Activated CD8-positive, alpha-beta memory T cell treated with anti-CD3 and anti-CD28 coated beads for 1 hour (primary cell): Measurements from ENCODE around the gene NFYB.
A peak's percentile ranks its signal among the peaks of the same experiment; 100 is the strongest.
"Not testable (repeated sequence)": the region's sequence is repeated elsewhere in the genome, so short reads cannot be mapped to it uniquely, and the experiment has no call there.

Source experiments
- DNase-seq, 2 donors: peaks; one replicate each; pipeline ENCODE4 v3.0.0-alpha.2; 2020; ENCODE audit warnings: low read depth in 1 of 2; ENCODE audit errors: extremely low read depth in 1 of 2

The NFYB gene

DNA sequence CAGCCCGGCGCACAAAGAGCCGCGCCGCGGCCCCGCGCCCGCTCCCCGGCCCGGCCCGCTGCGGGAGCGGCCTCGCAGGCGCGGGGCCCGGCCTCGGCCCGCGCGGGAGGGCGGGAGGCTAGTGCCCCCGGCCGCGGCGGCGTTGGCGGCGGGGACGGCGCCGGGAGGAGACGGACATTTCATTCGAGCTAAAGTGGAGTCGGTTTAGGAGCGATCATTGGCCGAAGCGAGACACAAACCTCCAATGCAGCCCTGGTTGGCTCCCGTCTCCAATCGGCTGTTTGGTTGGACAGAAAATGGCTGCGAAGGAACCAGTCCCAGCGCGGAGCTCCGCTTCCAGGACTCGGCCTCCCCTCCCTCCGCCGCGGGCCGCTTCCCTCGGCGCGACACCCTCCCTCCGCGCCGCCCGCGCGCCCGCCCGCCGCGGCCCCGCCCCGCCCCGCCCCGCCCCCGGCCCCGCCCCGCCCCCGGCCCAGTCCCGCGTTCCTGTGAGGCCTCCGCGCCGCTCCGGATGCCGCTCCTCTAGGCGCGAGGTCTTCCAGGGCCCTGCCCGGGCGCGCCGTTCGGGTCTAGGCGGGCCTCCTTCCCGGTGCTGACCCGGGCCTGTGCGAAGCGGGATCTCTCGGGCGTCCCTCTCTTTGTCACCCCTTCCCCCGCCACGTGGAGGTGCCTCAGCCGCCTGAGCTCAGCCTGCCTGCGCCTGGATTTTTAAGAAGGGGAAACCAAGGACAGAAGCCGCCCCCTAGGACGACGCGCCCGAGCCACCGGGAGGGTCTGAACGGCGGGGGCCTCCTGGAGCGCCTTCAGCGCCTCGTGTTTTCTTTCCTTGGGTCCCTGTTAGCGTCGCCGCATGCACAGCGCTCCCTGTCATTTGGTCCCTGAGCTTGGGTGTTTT lies at the start of gene NFYB:
NFYB (minus strand) TSS at position 309 of the 895 bp plus-strand sequence. CDS start 2,757 bp downstream, outside the sequence.
- DNase-seq: peak; percentile 77 to 82

DNA sequence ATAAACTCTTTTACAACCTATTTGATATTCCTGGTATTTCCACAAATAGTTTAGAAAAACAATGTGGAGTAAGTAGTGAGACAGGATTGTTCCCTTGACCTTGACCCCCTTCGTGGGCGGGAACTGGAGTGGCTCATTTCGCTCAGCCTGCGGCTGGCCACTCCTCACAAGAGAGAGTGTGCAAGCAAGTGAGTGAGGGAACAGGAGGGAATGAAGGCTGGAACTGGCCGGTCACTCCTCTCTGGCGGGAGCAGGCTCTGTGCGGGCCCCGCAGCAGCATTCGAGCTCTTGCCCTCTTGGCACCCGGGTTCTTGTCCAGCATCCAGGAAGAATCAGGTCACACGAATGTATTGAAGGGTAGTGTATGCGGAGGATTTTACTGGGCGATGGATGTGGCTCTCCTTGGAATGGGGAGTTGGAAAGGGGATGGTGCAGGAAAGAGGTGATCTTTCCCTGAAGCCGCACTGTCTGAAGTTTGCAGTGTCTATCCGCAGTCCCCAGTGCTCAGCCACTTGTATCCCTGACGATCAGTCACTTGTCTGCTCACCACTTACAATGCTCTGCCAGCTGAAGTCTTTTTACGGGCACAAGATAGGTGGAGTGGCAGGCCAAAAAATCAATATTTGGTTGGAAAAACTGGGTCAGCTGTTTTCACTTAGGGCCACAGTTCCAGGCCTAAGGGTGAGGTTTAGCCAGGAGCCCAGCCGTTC lies 49.6 kb upstream of the NFYB start:
- no peak for DNase-seq

DNA sequence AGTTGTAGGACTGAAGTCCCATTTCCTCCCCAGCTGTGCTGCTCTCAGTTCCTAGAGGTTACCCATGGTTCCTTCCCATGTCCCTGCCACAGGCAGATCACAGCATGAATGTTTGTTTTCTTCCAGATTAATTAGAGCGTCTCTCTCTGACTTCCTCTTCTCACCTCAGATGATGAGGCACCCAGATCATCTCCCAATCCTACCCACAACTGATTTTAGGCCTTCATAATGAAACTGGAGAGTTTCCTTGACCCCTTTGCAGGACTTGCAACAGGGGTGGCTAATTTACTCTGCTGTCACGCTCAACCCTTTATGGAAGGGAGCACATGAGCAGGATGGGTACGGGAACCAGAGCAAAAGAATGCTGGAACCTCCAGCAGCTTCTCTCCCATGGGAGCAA lies 45.4 kb upstream of the NFYB start:
- no peak for DNase-seq

DNA sequence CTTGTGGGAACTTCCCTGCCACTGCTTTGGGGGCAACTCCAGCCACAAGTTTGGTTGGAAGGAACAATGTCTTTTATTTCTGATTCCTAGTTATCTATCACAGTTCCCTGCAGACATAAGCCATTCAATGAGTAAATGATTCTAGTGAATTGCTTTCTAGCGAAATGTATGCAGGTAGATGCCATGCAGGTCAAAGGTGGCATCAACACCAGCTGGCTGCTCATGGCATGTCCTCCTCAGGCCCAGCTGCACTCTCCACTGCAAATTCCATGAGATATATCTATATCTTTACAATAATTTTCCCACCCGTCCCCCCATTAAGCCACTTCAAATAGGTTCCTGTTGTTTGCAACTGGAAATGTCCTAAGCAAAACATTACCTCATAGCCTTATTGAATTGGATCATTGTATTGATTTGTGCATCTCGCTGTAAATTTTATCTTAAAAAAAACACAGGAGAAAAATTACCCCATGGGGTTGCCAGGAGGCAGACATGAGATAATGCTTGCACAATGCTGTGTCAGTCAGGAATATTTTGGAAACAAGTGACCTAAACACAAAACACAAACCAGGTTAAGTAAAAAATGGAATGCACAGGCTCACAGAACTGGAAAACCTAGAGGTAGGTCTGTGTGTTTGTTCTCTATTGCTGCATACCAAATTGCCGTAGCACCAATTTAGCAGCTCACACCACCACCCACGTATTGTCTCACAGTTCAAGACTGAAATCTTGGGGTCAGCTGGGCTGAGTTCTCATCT lies 44.8 kb upstream of the NFYB start:
- no peak for DNase-seq

DNA sequence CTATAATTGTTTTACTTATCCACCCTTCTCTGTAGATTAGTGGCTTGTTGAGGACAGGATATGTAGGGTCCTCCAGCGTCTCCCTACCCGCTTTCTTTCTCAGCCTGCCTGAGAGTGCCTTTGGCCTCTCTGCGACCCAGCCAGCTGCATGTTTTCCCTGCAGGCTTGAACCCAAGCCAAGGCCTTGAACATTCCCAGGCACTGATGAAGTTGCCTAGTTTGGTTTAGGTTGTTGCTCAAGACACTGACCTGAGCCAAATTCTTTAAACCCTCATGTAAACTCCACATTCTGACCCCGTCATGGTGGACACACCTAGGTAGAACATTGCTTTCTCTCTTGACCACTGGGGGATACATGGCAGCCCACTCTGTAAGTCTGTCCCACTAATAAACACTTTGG lies 44.1 kb upstream of the NFYB start:
- DNase-seq: no peak

DNA sequence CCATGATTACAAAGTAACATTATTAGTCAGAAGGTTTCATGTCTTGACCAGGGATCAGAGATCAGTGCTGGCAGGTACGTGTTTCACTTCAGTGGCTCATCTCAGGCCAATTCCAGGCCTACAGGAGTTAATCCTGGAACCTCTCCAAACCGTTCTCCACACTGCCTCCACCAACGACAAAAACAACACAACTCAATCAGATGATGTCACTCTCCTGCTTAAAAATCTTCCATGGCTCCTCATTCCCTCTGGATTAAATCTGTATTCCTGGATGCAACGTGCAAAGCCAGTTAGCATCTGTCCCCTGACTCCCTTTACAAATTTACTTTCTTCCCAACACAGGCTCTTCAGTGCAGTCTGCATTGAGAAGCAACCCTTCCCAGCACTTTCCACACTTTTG lies 43.3 kb upstream of the NFYB start:
- no peak for DNase-seq

DNA sequence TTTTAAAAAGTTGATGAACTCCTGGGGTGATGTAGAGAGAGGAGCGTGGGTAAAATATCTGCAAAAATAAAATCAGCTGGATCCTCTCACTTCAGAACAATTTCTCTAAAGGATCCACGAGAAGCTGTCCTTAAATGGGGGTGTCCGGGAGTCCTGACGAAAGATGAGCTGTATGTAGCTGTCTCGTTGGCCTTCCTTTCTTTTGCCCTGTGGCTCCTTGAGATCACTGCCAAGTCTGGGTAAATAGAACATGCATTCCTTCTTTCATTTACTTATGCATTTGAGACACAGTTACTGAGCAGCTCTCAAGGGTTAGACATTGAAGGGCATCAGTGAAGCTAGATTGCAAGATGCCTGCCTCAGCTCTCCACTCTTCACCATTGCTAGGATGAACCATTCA lies 42.4 kb upstream of the NFYB start:
- no peak for DNase-seq

DNA sequence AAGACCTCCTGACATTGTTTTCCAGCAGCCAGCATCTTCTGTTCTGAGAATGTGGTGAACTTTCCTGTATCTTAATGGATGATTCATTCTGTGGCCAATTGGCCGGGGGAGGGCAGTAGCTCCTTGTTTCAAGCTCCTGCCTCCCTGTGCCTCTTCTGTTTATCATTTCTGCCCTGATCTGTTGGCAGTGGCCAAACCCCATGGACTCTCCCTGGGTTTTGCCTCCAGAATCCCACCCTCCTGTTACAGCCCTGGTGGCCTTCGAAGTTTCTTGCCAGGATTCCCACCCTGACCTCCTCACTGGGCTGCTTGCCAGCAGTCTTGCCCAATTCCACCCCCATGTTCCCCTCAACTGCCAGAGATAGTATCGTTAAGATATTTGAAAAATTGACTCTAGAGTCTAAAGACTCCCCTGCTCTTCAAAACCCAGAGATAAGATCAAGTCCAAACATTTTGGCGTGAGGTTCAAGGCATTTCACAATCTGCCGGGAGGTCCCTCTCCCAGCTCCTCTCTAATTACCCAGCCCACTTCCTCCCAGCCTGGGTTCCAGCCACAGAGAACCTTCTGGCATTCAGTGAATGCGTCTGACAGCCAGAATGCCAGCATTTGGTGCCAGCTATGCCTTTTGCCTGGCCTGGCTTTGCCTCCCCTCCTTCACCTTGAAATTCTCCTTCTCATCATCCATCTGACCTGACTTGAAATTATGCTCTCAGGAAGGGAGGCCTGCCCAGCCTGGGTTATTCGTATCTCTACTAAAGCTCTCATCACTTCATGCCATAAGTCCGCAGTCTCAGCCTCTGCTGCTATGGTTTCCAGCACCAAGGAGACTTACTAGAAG lies 39.9 kb upstream of the NFYB start:
- DNase-seq: no peak

DNA sequence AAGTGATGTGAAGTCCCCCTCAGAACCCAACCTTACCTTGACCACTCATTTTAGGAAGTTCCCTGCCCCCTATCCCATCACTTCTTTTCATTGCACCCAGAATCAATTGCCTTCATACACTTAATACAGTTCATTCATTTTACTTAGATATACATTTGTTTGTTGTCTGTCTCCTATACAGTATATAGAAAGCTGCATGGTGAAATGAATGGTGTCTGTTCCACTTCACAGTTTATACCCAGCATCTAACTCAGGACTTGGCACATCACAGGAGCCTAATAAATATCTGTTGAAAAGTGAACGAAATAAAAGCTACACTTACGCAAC lies 39.3 kb upstream of the NFYB start:
- DNase-seq: no peak

DNA sequence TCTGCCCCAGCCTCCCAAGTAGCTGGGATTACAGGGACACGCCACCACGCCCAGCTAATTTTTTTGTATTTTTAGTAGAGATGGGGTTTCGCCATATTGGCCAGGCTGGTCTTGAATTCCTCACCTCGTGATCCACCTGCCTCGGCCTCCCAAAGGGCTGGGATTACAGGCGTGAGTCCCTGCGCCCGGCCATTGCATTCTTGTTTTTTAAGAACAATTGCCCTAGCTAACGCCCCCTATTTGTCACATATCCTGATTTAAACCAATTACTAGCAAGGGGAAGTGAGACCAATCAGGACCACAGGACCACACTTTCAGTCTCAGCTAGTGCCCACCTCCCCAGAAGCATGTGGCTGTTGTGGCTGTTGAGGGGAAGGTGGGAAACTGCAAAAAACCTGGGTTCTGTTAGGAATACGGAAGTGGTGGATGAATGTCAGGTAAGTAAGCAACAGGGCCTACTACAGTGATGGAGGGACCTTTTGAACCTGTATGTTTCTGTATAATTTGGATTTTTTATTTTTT lies 37.8 kb upstream of the NFYB start:
- no peak for DNase-seq

DNA sequence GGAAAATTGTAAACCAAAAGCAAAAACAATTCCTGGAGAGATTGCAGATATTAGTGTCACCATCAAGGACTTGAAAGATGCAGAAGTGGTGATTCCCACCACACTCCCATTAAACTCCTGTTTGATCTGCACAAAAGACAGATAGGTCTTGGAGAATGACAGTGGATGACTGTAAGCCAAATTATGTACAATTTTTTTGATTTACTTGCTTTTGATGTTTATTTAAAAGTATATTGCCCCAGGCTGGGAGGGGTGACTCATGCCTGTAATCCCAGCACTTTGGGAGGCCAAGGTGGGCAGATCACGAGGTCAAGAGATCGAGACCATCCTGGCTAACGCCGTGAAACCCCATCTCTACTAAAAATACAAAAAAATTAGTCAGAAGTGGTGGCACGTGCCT lies 35.8 kb upstream of the NFYB start:
- DNase-seq: not testable (repeated sequence)

DNA sequence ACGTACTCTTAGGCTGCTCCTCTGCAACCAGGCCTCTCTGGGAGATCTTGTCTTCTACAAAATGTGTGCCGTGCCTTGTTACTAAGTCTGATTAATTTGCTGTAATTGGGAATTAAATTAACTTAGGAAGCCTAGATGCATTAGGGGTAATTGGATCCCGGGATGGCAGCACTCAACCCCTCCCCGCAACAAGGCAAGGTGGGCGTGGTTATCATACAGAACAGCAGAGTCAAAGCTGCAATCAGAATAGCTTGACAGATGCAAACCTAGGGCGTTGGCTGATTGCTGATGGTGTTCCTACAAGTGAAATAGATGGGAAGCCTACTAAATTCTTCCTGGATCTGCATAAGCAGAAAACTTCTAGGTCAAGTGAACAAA lies 34.5 kb upstream of the NFYB start:
- no peak for DNase-seq

DNA sequence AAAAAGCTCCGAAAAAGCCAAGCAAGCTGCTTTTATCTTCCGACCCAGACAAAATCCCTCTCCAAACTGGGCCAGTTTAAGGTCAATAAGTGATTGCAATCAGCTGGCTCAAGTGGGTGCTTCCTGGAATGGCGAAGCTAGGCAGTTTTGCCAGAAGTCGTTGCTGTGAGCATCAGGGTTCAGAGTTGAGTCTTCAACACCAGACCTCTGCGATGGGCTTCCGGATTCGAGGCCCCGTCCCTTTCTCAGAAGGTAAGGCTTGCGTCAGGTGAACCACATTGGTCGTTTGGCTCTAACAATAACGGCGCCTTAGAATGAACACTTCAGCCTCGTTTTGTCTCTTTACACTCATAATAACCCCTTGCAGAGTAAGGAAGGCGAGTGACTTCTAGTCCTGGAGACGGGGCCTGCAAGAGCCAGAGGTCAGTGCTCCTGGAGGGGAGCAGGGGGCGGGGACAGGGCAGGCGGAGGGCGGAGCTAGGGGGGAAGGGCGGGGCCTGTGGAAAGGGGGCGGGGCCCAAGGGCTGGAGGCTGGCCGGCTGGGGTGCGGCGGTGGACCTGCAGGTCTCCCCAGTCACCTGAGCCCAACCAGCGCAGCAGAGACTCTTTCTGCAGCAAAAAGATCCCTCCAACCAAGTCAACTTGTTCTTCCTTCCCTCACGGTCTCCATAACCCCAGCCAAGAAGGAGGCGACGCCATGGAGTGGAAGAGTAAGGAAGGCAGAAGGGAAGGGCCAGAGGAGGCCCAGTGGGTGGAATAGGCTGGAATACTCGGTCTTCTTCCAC lies 34.0 kb upstream of the NFYB start:
- no peak for DNase-seq

DNA sequence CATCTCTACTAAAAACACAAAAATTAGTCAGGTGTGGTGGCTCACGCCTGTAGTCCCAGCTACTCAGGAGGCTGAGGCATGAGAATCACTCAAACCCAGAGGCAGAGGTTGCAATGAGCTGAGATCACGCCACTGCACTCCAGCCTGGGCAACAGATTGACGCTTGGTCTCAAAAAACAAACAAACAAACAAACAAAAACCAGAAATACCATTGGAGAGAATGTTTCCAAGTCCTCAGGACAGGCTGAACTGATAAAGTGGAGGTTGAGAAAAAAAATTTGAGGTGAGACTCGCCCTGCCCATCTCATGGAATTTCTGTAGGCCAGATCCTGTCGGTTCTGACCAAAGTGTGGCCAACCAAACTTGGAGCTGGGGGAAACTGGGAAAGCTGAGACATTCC lies 30.6 kb upstream of the NFYB start:
- DNase-seq: no peak

DNA sequence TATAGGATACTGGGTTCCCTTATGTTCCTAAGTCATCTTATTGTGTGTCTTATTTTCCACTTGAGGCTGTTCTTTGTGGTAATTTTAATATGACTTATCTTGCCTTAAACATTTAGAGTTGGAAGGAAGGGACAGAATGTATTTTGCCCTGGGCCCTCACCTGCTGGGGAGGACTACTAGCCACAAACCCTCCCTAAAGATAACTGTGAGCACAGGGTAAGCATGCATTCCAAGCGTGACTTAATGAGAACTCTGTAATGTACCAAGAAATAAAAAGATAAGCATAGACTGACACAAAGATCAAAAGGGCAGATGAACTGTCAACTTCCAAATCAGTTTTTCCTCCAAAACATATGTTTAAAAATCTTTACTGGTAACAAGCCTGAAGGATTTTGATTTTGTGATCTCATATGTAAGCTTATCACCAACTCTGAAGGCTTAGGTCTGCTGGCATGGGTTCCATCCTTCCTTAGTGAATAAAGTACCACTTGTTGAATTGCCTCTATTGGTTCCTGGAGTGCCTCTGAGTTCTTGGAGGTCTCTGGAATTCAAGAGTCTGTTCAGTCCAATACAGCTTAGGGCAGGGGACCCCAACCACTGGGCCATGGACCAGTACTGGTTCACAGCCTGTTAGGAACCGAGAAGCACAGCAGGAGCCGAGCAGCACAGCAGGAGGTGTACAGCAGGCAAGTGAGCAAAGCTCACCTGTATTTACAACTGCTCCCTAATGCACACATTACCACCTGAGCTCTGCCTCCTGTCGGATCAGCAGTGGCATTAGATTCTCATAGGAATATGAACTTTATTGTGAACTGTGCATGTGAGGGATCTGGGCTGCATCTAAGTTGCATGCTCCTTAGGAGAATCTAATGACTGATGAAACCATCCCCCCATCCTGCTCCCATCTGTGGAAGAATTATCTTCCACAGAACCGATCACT lies 29.8 kb upstream of the NFYB start:
- no peak for DNase-seq

DNA sequence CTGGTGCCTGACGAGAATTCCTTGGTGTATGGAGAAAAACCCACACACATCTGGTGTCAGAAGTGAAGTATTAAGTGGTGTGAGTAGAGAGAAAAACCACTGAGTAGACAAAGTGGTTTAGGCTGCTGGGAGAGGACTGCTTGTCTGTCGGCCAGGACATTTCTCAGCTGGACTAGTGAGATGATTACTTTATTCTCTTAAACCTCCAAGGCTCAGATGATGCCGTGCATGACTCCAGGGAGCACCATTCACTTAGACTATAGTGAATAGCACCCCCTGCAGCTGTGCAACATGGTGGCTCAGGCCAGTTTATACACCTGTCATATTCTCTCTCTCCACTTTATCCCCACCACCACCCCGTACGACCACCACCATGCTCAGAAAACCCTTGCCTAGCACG lies 28.5 kb upstream of the NFYB start:
- DNase-seq: no peak

DNA sequence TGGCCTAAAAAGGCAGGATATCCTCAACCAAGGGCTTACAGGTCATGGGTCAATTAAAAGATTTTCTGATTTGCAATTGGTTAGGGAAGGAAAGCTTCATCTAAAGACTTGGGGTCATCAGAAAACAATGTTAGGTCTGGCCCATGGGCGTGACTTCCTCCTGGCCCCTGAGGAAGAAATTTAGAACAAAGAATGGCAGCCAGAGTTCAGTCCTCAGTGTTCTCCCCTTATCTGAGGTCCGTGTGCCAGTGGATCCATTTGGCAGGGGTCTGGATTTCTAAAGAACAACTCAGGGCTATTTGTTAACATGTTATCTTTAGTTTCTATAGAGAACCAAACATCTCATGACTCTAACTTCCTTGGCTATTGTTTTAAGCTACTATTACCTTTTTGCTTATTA lies 27.8 kb upstream of the NFYB start:
- DNase-seq: no peak

DNA sequence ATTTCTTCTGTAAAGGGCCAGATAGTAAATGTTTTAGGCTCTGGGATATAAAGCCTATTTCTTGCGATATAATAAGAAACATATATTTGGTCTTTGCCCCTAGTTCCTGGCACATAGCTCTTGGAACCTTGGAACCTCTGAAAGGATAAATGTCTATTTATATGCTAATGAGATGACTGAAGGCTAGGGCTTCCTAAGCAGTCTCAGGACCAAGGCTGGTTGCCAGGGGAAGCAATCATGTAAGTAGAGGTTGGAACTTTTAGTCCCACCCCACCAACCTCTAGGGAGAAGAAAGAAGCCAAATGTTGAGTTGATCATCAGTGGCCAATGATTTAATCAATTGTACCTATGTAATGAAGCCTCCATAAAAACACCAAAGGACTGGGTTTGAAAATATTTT lies 26.6 kb upstream of the NFYB start:
- DNase-seq: no peak

DNA sequence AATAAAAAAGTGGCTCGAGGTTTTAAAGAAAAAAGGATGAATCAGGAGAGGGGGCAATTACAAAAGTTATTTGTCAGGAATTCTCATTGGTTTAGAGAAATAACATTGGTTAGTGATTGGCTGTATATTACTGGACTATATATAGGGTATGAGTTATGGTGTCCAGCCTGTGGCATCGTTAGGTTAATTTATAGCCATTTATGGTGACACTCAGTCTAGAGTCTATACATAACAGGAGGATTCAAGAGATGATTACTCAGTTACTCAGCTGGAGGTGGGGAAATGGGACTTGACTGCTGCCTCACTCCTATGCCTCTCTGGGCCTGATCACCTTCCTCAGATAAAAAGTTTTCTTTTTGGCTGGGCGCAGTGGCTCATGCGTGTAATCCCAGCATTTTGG lies 25.6 kb upstream of the NFYB start:
- no peak for DNase-seq
